Activated CD8-positive, alpha-beta memory T cell treated with anti-CD3 and anti-CD28 coated beads, Interleukin-2, amount 50 U/mL, for 48 hours (primary cell): ENCODE results near the gene SMC2.

ENCODE experiments used
- DNase-seq: peaks from one replicate; pipeline ENCODE4 v3.0.0-alpha.2; 2020

Gene SMC2

DNA sequence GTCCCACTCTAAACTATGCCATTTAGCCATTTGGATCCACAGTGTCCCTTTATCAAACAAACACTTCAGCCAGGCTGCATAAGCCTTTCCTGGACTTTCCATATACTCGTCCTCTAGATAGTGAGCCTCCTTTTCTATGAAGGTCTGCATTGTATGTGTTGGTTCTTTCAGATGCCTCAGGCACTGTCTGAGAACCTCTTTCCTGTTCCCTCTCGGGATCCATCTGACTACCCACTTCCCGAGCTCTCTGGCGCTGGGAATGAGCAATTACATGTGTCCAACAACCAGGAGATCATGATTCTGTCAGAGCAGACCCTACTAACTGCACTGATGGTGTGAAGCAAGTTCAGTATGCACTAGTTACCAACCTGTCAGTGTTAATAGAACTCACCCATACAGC is 14.2 kb downstream of the SMC2 start:
- DNase-seq = no peak

DNA sequence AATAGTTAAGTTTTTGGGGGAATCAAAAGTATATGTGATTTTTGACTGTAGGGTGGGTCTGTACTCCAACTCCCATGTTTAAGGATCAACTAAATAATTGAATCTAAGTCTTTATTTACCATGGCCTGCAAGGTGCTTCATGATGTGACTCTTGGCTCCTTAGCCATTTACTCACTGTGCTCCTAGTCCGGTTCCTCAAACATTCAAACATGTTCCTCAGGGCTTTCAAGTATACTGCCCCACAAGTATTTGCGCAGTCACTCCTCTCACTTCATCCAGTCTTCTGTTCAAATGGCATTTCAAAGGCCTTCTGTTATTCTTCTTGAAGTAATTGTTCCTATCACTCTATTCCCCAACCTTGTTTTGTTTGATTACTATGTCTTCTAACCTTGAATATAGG is 16.4 kb downstream of the SMC2 start:
- no peak for DNase-seq

DNA sequence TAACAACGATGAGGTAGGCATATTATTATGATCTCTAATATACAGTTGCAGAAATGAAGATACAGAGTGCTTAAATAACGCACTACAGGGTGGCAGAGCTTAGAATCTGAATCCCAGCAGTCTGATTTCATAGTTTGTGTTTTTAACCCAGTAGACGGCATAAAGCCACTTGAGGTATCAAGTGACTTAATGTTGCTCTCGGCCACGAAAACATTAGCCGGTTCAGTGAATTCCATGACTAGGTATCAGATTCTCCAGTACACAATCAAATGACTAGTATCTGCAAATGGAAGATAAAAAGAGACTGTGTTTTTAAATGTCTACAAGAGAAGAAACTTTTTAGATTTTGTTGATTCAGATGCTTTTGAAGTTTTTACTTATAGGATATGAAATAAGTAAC is 24.8 kb downstream of the SMC2 start:
- DNase-seq = no peak

DNA sequence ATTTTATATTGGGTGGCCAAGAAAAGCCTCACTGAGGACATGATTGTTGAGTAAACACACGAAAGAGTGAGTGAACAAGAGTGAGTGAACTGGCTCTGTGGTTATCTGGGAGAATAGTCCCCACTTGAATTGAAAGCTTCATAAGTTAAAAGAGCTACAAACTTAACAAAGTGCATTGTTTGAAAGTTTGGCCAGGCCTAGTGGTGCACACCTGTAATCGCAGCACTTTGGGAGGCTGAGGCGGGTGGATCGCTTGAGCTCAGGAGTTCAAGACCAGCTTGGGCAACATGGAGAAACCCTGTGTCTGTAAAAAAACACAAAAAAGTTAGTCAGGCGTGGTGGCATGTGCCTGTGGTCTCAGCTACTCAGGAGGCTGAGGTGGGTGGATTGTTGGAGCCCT is 26.9 kb downstream of the SMC2 start:
- no peak for DNase-seq

DNA sequence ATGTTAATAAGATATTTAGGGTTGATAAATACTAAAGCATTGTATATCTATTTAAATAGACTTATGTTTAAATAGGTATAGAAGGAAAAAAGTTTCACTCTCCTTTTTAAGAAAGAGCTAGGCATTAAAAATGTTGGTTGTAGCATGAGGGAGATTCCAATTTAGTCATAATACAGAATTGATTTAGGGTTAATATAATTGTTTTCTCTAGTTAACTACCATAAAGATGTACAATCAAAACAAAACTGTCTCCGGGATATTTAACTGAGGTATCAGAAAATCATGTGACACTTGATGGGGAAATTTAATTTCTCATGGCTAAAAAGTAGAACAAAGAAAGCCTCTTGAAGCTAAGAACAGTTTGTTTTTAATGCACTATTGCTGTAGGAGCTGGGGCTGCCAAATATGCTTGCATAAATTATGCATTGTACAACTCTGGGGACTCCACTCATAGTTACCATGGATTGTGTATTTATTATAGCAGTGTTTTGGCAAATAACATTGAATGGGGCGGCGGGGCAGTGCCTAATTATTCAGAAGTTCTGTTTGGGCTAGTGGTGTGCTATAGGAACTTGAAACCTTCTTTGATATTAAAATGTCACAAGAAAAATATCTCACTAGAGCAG is 44.2 kb downstream of the SMC2 start:
- no peak for DNase-seq

DNA sequence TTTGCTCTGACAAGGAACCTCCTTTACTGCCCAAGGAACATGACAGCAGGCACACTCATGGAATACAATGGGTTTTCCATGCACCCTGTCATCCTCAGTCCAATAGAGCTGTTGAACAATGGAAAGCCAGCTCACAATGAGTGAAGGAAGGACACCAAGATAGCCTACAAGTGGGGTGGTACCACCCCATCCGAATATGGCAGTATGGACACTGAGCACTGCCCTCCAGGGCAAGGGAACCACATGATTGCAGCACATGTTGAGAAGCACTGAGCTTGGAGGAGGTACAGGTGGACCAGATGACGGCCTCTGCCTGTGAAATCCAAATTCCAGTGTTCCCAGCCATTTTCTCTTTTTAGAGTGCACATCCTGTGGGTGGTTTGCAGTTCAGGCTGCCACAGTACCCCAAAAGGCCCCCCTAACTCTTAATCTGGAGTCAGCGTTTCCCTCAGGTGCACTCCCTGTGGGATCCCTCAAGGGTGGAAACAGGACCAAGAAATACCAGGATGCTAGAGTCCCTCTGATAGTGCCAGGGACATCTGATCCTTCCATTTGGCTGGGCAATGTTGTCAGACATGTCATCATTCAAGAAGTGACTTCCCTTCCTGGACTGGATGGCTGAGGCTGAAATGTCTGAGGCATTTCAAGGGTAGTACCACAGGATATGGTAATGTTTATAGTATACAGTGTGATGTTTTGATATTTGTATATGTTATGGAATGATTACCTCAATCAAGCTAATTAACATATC is 48.9 kb downstream of the SMC2 start:
- no peak for DNase-seq

DNA sequence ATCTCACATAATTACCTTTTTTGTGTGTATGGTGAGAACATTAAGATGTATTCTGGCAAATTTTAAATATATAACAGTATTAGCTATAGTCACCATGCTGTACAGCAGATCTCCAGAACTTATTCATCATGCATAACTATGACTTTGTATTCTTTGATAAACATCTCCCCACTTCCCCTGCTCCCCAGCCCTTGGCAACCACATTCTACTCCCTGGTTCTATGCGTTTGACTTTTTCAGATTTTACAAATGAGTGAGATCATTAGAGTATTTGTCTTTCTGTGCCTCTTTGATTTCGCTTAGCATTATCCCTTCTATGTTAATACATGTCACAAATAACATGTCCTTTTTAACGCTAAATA is 49.4 kb downstream of the SMC2 start:
- no peak for DNase-seq

DNA sequence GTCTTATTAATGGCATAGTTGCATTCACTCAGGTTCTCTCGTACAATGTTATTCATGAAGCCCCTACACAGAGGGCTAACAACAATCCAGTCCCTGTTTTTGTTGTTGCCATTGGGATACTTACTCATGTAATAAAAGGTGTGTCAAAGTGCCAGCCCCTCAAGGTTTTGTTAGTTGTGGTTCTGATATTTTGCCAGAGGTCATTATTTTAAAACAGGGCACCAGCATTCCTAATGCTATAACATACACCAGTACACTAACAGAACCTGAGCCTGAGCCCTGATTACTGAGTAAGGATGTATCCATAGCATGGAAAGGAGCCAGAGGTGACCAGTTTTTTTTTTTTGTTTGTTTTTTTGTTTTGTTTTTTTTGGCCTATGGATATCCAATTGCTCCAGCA is 50.2 kb downstream of the SMC2 start:
- no peak for DNase-seq

DNA sequence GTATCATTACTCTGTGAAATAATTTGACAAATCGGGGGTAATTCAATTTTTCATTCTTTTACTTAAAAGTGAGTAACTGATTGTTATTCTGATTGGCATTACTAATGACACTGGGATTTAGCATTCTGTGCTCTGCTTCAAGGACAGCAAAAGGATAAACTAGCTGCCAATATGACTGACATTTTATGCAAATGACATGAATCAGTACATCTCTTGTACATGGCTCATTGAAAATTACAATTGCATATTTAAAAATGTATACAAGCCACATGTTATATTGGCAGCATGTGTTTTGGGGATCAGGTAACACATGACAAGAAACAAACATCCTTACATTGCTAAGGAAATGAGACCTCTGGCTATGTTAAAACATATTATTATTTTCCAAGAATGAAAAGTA is 79.0 kb downstream of the SMC2 start:
- no peak for DNase-seq

DNA sequence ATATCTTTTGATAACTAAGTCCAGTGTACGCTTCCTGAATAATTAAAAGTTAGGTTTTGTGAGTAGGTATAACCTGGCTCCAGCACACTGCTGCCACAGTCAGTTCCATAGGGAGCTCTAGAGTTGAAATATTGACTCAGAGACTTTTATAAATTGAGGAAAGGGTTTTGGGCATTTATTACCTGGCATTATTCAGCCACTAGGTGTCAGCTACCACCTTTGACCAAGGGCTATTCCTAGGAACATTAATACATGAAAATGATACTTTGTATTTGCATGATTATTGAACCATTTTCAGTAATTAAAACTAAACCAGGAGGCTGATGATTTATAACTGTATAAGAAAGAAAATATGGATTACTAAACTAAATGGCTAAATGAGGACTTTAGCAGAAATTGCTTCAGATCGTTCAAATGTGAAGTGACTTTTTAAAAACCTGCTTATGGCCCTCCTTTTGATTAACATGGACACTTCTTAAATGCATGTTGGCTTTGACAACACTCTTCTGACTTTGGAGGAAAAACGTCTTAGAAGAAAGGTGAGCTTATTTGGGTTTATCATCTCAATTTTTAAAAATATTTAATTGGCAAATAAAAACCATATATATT is 83.0 kb downstream of the SMC2 start:
- no peak for DNase-seq

DNA sequence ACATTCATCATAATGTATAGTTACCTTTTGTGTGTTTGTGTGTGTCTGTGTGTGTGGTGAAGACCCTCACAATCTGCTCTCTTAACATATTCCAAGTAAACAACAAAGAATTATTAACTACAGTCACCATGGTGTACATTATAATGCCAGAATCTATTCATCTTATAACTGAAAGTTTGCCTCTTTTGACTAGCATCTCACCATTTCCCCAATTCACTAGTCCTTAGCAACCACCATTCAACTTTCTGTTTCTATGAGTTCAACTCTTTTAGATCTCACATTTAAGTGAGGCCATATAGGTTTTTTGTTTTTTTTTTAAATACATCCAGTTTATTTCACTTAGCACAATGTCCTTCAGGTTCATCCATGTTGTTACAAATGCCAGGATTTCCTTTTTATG is 83.6 kb downstream of the SMC2 start:
- DNase-seq = no peak
